NCI-H69 (cell line): ENCODE measurements around the gene PODNL1.

Experiments used
- DNase-seq: peaks from one replicate; lab custom pipeline; 2025; lab: John Stamatoyannopoulos, UW

The PODNL1 gene, protein sequence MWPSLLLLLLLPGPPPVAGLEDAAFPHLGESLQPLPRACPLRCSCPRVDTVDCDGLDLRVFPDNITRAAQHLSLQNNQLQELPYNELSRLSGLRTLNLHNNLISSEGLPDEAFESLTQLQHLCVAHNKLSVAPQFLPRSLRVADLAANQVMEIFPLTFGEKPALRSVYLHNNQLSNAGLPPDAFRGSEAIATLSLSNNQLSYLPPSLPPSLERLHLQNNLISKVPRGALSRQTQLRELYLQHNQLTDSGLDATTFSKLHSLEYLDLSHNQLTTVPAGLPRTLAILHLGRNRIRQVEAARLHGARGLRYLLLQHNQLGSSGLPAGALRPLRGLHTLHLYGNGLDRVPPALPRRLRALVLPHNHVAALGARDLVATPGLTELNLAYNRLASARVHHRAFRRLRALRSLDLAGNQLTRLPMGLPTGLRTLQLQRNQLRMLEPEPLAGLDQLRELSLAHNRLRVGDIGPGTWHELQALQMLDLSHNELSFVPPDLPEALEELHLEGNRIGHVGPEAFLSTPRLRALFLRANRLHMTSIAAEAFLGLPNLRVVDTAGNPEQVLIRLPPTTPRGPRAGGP

DNA sequence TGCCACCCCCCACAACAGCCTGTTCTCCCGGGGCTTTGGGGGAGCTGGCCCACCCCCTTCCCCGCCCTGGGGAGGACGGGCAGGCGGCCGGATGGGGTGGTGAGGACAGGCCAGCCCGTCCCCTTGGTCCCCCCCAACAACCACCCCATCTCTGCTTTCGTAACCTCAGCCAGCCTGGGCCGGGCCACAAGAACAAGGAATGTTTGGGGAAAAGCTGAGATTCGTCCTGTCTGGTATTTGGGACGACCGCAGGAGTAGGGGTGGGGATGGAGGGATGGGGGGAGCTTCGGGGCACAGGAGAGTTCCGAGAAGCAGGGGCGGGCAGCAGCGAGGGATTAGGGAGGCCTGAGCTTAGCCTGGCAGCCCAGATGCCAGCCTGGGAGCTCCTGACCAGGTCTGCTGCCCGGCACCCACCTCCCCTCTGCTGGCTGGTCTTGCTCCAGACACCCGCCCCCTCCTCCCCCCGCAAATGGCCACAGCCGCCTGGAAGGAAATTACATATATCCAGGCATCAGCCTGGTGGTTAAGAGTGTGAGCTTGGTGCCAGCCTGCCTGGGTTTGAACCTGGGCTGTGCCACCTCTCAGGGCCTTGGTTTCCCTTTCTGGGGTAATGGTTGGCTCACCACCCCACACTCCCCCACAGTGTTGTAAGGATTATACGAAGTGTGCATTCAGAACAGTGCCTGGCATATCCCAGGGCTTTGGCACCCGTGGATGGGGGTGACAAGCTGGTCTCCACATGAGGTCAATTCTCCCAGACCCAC lies at the start of gene PODNL1:
Gene PODNL1 (minus strand): TSS at position 117 of the 764 bp plus-strand sequence. CDS start 236 bp downstream, outside the sequence.
- DNase-seq, result no peak

DNA sequence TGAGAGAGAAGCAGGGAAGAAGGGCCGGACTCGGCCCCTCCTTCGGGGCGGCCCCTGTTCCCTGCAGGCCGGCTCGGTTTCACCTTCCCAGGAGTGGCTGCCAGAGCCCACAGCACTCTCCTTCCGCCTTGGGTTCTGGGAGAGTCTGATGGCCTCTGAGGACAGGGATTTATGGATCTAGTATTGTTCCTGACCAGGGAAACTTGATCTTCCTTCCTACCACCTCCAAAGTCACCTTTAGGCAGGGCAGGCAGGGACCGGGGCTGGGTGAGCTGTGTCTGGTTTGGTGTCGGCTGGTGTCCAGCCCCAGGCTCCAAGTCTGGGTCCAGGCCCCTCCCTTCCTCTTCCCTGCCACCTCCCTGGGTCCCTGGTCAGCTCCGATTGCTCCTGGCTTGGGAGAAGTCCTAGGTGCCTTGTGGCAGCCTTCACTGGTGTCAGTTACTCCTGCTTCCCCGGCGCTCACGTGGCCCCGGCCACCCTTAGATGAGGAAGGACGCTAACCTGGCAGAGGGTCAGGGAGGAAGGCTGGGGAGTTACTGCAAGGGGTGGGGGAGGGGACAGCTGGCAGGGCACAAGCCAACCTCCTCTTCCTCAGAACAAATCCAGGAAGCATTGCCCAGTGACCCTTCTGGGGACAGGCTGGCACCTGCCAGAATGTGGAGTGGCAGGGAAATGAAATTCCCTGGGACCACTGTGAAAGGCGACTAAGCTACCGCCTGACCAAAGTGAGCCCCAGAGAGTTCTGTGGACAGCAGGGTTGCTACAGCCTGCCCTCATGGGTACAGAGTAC lies 49.1 kb upstream of the PODNL1 start:
- no peak for DNase-seq

DNA sequence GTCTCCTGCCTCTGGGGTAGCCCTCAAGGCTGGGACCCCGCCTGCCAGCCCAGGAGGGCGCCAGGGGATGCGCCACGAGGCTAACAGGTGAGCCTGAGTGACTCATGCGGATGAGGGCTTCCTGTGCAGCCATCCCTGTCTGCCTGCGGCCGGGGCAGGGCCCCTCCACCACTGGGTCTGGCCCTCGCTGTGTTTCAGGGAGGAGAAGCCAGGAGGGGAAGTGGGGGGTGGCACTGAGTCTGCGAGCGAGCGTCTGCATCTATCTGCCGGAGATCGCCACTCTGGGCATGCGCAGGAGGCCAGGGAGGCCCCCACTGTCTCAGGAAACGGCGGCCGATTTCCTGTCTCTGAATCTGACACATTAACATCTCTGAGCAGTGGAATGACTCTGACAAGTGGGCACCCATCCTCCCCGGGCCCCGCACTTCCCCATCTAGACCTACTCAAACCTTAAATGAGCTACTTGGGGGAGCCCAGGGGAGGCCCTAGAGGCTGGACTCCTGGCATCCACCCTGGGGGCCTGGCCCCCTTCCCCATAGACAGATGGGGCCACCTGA lies 48.2 kb upstream of the PODNL1 start:
- DNase-seq, result peak; percentile 92

DNA sequence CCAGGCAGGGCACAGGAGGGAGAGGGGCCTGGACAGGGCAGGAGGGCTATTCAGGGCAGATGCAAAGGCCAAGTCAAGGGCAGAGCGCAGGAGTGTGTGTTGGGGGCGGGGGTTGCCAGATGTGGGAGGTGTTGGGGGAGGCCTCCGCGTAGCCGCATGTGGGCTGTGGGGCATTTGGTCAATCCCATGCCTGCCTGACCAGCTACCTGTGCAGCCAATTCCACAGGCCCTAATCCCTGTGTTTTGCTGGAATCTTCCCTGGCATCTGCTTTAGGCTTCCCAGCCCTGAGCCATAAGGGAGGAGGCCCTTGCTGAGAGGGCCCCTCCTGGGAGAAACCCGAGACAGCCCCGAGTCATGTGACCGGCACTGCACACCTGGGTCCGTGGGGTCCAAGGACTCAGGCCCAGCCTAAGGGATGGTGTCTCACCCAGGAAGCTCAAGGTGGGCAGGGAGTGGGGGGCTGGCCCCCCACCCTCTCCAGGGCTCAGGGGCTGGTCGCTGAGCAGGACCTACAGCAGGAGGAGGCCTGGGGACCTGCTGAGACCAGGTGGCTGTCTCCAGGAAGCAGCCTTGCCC lies 47.6 kb upstream of the PODNL1 start:
- DNase-seq, result peak; percentile 92

DNA sequence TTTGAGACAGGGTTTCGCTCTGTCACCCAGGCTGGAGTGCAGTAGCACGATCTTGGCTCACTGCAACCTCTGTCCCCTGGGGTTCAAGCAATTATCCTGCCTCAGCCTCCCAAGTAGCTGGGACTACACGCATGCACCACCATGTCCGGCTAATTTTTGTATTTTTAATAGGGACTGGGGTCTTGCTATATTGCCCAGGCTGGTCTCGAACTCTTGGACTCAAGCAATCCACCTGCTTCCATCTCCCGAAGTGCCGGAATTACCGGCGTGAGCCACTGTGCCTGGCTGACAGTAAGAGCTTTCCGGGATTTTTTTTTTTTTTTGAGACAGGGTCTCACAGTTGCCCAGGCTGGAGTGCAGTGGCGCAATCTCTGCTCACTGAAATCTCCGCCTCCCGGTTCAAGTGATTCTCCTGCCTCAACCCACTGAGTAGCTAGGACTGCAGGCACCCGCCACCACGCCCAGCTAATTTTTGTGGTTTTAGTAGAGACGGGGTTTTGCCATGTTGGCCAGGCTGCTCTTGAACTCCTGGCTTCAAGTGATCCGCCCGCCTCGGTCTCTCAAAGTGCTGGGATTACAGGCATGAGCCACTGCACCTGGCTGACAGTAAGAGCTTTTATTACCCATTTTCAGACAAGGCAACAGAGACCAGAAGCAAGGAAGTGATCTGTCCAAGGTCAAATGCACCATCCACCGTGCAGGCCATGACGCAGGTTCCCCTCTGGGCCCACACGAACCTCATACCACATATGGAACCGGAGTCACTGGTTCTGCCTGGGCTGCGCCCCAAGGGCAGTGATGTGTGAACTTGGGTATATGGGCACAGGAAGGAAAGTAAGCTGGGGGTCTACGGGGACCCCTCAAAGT lies 46.9 kb upstream of the PODNL1 start:
- DNase-seq, result no peak

DNA sequence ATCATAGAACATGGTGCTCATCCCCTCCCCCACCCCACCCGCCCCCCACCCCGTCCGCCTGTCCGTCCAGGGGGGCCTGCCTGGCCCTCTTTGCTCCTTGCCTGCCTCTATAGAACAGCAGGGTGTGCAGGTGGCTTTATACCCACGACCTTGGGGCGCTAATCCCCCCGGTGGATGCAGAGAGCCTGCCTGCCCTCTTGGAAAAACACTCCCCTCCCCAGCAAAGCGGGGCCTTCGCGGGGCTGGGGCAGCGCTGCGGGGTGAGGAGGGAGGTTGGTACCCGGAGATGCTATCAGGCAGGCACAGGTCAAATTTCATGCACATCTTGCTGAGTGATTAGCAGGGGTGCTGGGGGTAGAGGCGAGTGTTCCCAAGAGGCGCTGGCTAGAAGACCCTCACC lies 46.0 kb upstream of the PODNL1 start:
- peak; percentile 45 for DNase-seq

DNA sequence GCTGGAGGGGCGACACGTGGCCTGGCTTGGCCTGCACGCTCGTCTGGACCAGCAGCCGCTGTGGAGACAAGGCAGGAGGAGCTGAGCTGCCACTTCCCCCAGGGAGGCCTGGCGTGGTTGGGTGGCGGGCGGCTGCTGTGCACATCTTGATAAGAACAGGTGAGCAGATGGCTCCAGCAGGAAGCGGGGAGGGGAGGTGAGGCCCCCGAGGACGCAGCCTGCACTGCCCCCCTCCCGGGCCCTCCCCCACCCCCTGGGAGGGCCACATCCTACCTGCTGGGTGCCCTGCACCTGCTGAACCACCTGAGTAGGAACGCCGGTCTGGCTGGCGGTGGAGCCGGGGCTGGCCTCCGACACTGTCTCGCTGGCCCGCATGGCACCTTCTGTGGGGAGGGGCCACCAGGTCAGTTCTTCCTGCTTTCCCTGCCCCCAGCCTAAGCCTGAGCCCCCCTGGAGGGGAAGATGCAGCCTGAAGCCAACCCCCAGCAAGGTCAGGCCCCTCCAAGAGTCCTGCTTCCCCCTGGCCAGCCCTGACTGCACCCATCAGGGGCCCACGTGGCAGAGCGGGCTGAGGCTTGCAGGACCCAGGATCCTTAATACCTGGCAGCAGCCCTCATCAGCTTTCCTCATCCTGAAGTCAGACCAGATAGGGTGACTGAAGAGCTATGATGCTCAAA lies 45.1 kb upstream of the PODNL1 start:
- DNase-seq, result peak; percentile 95

- no peak for DNase-seq
These were observed 44.6 kb upstream of the PODNL1 start for GRCh38 chr19:13982773-13983172.

- no peak for DNase-seq
These were observed 43.8 kb upstream of the PODNL1 start for GRCh38 chr19:13981988-13982501.

GRCh38 chr19:13981467-13981866 lies 43.2 kb upstream of the PODNL1 start:
- no peak for DNase-seq

DNA sequence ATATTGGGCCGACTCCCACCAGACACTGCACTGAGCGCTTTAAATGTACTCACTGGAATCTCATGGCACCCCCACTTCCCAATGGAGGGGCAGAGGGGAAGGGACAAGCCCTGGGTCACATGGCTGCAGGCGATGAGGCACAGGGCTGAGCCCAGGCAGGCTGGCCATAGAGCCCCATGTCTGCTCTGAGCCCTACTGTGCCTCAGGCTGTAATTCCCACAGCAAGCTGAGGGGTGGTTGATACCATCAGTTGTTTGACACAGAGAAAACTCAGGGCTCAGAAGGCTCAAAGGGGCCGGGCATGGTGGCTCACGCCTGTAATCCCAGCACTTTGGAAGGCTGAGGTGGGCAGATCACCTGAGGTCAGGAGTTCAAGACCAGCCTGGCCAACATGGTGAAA lies 42.8 kb upstream of the PODNL1 start:
- no peak for DNase-seq

DNA sequence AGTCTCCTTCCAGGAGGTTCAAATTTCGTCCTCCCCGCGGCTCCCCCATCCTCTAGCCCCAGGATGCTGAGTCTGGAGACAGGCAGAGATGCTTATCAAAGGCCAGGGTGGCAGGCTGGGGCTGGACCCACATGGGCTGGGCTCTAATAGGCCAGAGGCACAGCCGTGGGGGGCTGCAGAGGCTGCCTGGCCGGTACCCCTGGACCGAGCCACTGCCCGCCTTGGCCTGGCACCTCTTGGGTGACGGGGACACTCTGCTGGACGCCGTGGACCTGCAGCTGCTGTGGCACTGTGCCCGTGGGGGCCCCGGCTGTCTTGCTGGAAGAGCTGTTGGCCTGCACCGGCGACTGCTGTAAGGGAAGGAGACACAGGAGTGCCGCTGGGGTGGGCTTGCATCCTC lies 42.1 kb upstream of the PODNL1 start:
- no peak for DNase-seq

- no peak for DNase-seq
These were observed 41.5 kb upstream of the PODNL1 start for GRCh38 chr19:13979686-13980085.

- no peak for DNase-seq
These were observed 41.0 kb upstream of the PODNL1 start for GRCh38 chr19:13979244-13979615.

- DNase-seq, result peak; percentile 97
These were observed 40.4 kb upstream of the PODNL1 start for GRCh38 chr19:13978351-13979243.

DNA sequence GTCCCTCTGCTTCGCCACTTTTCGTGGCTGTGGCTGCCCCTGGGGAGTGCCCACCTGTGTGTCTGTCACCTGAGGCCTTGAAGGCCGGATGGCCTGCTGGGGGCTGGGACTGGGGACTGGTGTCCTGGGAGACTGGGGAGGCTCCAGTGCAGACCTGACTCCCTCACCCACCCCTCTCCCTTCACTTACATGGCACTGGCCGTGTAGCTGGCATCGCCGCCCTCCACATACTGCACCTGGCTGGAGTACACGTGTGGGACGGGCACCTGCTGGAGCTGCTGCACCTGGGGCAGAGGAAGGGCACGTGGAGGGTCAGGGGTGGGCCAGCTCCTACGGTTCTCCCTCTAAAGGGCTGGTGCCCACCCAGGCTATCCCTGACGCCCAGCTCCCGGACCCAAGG lies 39.6 kb upstream of the PODNL1 start:
- peak; percentile 43 for DNase-seq

DNA sequence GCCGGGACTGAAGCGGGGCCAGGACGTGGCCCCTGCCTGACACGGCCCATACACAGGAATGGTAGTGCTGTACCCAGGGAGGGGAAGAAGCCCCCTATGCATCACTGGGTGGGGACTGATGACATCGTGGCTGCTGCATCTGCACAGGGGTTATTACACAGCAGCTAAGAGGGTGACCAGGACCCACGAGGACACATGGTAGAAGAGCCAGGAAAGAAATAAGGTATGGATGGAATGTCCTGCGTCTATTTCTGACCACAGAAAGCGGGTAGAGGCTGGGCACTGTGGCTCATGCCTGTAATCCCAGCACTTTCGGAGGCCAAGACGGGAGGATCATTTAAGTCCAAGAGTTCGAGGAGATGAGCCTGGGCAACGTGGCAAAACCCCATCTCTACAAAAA lies 38.2 kb upstream of the PODNL1 start:
- no peak for DNase-seq

DNA sequence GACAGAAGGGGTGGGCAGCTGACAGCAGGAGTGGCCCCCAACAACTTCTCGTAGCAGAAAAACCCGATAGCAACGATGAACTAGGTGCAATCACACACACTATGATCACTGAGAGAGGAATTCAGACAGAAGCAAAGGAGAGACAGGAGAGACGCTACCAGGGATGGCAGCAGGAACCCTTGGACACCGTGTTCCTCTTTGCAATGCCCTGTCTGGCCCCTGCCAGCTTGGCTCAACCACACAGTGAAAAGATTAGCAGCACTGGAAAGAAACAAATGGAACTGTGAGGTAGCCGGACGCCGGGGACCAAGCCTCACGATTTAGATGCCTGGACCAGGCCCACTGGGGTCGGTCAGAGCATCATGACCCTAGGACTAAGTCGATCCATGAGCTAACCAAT lies 37.7 kb upstream of the PODNL1 start:
- no peak for DNase-seq

GRCh38 chr19:13974073-13974472 lies 35.9 kb upstream of the PODNL1 start:
- peak; percentile 98 for DNase-seq
